Lower lobe of right lung (tissue), 2 donors: ENCODE measurements around the gene MCM3AP. TPM values are rescaled to one million over a fixed set of nuclear protein-coding genes. Genes with fewer than 3 reads are reported as not detected.

Experiments used
- ATAC-seq, 2 donors: fragments of 200-7000 bp; cut with Tn5 transposase; one replicate each; pipeline ENCODE4 v1.9.1; 2020 to 2022; ENCODE audit warnings: mild to moderate bottlenecking in 2 of 2, moderate library complexity in 2 of 2
- DNase-seq: peaks from one replicate; pipeline ENCODE4 v3.0.0-alpha.2; 2020
- H3K27ac ChIP-seq: fragments of 200-600 bp; one replicate; pipeline ENCODE4 v1.8.0; 2022
- H3K27me3 ChIP-seq: fragments of 200-600 bp; one replicate; pipeline ENCODE4 v1.8.0; 2022; ENCODE audit warnings: low read depth
- H3K36me3 ChIP-seq: fragments of 200-600 bp; one replicate; pipeline ENCODE4 v1.8.0; 2022; ENCODE audit warnings: mild to moderate bottlenecking
- H3K4me1 ChIP-seq: fragments of 200-600 bp; one replicate; pipeline ENCODE4 v1.8.0; 2022
- H3K4me3 ChIP-seq: fragments of 200-600 bp; one replicate; pipeline ENCODE4 v1.8.0; 2022; ENCODE audit warnings: mild to moderate bottlenecking
- H3K9me3 ChIP-seq: fragments of 200-600 bp; one replicate; pipeline ENCODE4 v1.8.0; 2022
- CTCF ChIP-seq: fragments of 200-600 bp; IDR thresholded peaks from one replicate; pipeline ENCODE4 v1.8.0; 2022; ENCODE audit warnings: antibody characterized with exemption, mild to moderate bottlenecking
- intact Hi-C: fragments of 100-400 bp; cut with DNase I; formaldehyde crosslinking; loops from one replicate; pipeline ENCODE4 v1.11.0; 2022
- total RNA-seq: library from RNA; stranded (reverse); fragmentation: NEBNext Ultra II Directional; extraction: Animal tissue kit (Norgen Biotek cat#: 25700); gene quantifications from one replicate; pipeline ENCODE4 v1.2.1, GENCODE V29; 2021
- donor health status: DM: no; HTN: yes; CAD: no; lungs with severe emphysema.

MCM3AP gene
- total RNA-seq, 1 donor from 2014 or later: 96.2 TPM

DNA sequence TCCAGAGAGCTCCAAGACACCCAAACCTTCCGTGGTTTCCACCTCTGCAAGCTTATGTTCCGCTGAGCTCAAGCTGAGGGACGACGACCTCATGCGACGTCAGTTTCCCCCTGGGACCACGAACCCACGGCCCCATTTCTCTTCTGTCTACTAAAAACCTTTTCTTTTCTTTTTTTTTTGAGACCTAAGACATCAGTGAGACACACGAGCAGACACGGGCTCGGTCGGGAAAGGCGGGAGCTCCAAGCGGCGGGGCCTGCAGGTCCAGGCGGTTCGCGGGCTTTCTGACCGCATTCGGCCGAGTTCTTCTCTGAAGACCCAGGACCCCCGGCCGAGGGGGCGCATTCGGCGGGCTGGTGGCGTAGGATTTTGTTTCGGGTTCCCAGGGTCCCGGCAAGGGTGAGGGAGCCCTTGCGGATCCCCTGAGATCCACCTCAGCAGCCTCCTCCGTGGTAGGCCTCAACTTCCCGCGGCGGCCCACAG is 37.9 kb upstream of the MCM3AP start:
- Histone ChIP-seq H3K27ac (peak overlapping the region; percentile 92), H3K36me3 (peaks cover 14% of the 10 kb centered on the region), H3K4me3 (peak overlapping the region; percentile 85), H3K9me3 (no peaks in the 10 kb centered on the region), H3K27me3 (no peaks in the 10 kb centered on the region), H3K4me1 (peaks cover 28% of the 10 kb centered on the region)
- DNase-seq (no peak), ATAC-seq (no peak)
- no peak for TF ChIP-seq CTCF
- intact Hi-C loops: no loop called here

GRCh38 chr21:46322351-46323226 is 37.2 kb upstream of the MCM3AP start:
- intact Hi-C loops: no loop called here
- Histone ChIP-seq H3K36me3 (peaks cover 8% of the 10 kb centered on the region), H3K4me1 (peaks cover 28% of the 10 kb centered on the region), H3K27me3 (no peaks in the 10 kb centered on the region), H3K4me3 (peak overlapping the region; percentile 85), H3K27ac (no peak overlapping the region), H3K9me3 (no peaks in the 10 kb centered on the region)
- no peak for TF ChIP-seq CTCF
- ATAC-seq: no peak
- DNase-seq: no peak

GRCh38 chr21:46320331-46320801 is 35.0 kb upstream of the MCM3AP start:
- DNase-seq: no peak
- intact Hi-C loops: no loop called here
- no peaks in the 10 kb centered on the region for H3K27me3 ChIP-seq
- H3K9me3 ChIP-seq: no peaks in the 10 kb centered on the region
- peaks cover 21% of the 10 kb centered on the region for H3K4me1 ChIP-seq
- no peak overlapping the region for H3K4me3 ChIP-seq
- ATAC-seq: no peak
- H3K27ac ChIP-seq: no peak overlapping the region
- no peak for TF ChIP-seq CTCF
- no peaks in the 10 kb centered on the region for H3K36me3 ChIP-seq

GRCh38 chr21:46319186-46319585 is 33.8 kb upstream of the MCM3AP start:
- Histone ChIP-seq H3K9me3 (no peaks in the 10 kb centered on the region), H3K27ac (no peak overlapping the region), H3K4me3 (no peak overlapping the region), H3K36me3 (no peaks in the 10 kb centered on the region), H3K4me1 (peaks cover 19% of the 10 kb centered on the region), H3K27me3 (no peaks in the 10 kb centered on the region)
- no peak for DNase-seq
- TF ChIP-seq CTCF: no peak
- no peak for ATAC-seq
- intact Hi-C loops: no loop called here

GRCh38 chr21:46318464-46318845 is 33.0 kb upstream of the MCM3AP start:
- intact Hi-C loops: no loop called here
- no peak for DNase-seq
- Histone ChIP-seq H3K9me3 (no peaks in the 10 kb centered on the region), H3K4me3 (no peak overlapping the region), H3K36me3 (no peaks in the 10 kb centered on the region), H3K27ac (no peak overlapping the region), H3K27me3 (no peaks in the 10 kb centered on the region), H3K4me1 (peaks cover 19% of the 10 kb centered on the region)
- ATAC-seq: no peak
- no peak for TF ChIP-seq CTCF
